HEK293T (cell line): Measurements from ENCODE around the gene BACH2.

Source experiments
- BHLHE40 ChIP-seq: fragments of 450-650 bp; IDR thresholded peaks from 2 replicates; pipeline ENCODE4 v1.6.1; 2016; ENCODE audit warnings: mild to moderate bottlenecking, moderate library complexity, borderline replicate concordance
- FOXM1 ChIP-seq: fragments of 450-650 bp; IDR thresholded peaks from 2 replicates; pipeline ENCODE4 v1.6.1; 2017; ENCODE audit warnings: mild to moderate bottlenecking, borderline replicate concordance
- SP1 ChIP-seq: fragments of 450-650 bp; IDR thresholded peaks from 2 replicates; pipeline ENCODE4 v1.6.1; 2017

GRCh38 chr6:89993411-89993810 is 303.2 kb downstream of the BACH2 start:
- TF ChIP-seq SP1 = no peak
- no peak for TF ChIP-seq FOXM1
- TF ChIP-seq BHLHE40 = no peak
